ENCODE data around the gene TBC1D4.

TBC1D4 gene

GRCh38 chr13:75486146-75487062 is 4.4 kb upstream of the TBC1D4 start:
- no peak for DNase-seq

- peak; percentile 58 for DNase-seq
Measured at GRCh38 chr13:75485286-75486062, 3.5 kb upstream of the TBC1D4 start.

DNA sequence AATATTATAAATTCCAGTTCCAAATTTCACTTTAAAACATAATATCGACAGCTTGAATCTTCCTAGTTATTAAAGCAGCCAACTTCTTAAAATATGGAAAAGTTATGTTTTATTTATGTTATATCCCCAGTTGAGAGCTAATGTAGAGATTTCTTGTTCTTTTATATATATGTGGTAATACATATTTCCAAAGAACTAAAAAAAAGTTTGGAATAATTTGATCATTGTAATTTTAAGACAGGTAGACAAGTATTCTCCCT is 781 bp upstream of the TBC1D4 start:
- DNase-seq: no peak

DNA sequence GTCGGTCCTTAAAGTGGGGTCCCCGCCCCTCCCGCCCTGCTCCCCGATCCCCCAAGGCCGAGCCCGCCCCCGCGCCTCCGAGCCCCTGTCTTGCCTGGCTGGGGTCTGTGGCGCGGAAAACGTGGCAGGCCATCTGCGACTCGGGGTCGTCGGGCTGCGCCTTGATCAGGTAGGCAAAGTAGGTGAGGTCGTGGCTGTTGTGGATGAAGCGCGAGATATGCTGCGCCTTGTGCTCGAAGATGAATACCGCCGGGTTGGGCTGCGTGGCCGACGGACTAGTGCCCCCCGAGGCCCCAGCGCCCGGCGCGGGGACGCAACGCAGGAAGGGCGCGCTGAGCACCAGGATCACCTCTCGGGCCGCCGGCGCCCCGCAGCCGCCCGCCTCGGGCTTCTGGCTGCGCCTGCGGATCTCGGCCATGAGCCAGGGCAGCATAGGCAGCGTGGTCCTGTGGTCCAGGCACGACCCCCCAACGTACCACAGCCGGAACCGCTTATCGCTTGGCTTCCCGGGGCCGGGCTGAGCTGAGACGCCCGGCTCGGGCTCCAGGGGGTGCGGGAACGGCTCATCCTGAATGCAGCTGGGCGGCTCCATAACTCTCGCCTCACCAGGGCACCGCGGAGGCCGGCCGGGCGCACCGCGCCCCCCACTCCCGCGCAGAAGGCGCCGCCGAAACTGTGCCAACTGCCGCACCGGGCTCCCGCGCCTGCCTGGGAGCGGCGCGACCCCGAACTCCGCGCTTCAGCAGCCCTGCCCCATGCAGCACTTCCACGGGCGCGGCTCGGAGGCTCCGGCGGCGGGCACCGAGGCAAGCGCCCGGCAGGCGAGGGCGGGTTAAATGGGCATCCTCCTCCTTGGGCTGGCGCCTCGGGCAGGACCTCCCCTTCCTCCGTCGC is 546 bp downstream of the TBC1D4 start:
- peak; percentile 40 for DNase-seq

GRCh38 chr13:75480671-75481175 is 1.2 kb downstream of the TBC1D4 start:
- peak; percentile 30 for DNase-seq

DNA sequence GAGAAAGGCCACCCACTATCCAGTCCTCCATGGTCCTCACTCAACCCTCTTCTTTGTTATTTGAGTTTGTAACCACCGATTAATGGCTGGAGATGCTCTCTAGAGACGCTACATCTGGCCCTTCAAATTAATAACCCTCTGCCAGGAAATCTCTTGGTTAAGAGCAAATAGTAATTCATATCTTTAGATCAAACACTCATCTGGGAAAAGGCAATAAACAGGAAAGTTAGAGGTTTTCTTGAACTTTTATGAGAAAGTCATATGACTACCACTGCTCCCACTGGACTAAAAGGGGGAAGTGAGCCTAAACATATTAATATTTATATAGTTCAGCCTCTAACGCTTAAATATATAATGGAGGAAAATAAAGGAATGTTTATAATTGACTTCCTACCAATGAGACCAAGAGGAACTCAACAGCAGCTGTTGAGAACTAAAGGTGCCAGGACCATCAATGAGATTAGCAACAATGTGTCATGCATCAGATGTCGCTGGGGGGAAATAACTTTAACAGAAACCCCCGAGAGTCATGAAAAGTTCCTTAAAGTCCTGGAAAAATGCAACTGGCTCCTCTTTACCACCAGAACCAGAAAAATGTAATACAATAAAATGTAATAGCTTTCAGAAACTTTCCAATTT is 2.7 kb downstream of the TBC1D4 start:
- DNase-seq: no peak

DNA sequence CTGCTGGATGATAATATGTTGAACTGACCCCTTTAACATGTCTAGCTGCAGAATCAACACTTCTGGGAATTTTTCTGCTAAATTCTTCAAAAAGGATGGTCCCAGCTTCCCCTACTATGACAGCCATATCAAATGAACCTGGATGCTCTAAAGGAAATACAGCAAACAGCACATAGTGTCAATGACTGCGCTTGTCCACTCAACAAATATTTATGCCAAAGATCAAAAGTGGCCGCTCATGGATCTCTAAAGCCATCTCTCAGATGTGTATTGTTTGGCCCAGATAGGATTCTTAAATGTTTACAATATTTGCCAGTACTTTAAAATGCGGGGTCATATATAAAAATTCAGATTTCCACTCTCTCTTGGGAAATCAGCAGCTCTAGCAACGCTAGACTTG is 3.3 kb downstream of the TBC1D4 start:
- no peak for DNase-seq

GRCh38 chr13:75474956-75475355 is 7.0 kb downstream of the TBC1D4 start:
- DNase-seq: no peak

- no peak for DNase-seq
Measured at GRCh38 chr13:75473468-75473867, 8.5 kb downstream of the TBC1D4 start.

GRCh38 chr13:75470676-75471075 is 11.3 kb downstream of the TBC1D4 start:
- no peak for DNase-seq

- no peak for DNase-seq
Measured at GRCh38 chr13:75469047-75469446, 12.9 kb downstream of the TBC1D4 start.

GRCh38 chr13:75468602-75469001 is 13.4 kb downstream of the TBC1D4 start:
- no peak for DNase-seq

GRCh38 chr13:75468098-75468497 is 13.9 kb downstream of the TBC1D4 start:
- DNase-seq: no peak

GRCh38 chr13:75467040-75467728 is 14.8 kb downstream of the TBC1D4 start:
- no peak for DNase-seq

DNA sequence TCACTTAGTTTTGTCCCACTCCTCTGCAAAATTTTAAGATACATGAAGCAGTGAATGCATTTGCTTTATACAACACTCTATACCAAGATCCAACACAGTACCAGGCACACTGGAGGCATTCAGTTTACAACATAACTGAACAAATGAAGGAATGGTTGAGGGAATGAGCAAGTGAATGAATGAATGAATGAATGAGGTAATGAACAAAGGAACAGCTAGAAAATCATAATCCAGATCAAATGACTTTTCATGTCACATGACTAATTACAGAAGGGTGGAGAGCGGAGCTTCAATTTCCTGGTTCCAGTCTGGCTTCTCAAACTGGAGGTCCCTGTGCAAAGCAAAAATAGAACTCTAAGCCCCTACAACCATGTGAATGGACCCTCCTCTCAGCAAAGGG is 16.7 kb downstream of the TBC1D4 start:
- DNase-seq: no peak

DNA sequence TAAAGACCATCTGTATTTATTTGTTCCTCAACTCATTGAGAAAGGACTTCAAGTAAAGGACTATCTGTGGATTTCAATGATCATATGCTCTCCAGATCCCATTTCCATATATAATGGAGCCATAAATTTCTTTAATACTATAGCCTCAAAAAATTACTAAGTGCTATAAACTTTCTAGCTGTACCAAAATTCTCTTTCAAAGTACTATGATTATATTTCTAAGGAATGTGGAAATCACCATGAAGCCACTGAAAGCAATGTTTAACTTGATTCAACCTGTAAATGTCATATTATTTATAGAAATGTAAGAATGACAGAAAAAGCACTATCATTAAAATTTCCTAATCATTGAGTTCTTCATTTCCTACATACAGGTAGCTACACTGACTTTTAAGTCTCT is 20.7 kb downstream of the TBC1D4 start:
- no peak for DNase-seq

DNA sequence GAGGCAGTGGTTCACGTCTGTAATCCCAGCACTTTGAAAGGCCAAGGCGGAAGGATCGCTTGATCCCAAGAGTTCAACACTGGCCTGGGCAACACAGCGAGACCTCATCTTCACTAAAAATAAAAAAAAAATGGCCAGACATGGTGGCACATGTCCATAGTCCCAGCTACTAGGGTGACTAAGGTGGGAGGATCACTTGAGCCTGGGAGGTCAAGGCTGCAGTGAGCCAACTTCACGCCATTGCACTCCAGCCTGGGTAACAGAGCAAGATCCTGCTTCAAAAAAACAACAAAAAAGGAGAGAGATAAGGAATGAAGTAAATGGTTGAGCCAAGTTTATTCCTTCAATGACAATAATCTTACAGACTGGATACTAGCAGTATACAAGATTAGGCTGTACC is 21.3 kb downstream of the TBC1D4 start:
- no peak for DNase-seq

- no peak for DNase-seq
Measured at GRCh38 chr13:75458696-75459422, 23.1 kb downstream of the TBC1D4 start.

DNA sequence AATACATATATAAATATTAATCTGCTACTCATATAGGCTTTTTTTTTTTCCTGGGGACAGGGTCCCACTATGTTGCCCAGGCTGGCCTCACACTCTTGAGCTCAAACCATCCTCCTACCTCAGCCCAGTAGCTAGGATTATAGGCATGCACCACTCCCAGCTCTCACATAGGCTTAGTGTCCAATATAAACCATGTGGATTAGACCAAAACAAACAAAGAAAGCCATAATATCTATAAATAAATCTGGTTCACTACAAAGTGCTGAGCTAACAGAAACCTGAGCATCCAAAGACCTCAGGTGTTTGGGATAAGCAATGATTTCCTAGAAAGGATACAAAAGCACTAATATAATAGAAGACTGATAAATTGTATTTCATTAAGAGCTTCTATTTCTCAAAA is 26.0 kb downstream of the TBC1D4 start:
- no peak for DNase-seq

DNA sequence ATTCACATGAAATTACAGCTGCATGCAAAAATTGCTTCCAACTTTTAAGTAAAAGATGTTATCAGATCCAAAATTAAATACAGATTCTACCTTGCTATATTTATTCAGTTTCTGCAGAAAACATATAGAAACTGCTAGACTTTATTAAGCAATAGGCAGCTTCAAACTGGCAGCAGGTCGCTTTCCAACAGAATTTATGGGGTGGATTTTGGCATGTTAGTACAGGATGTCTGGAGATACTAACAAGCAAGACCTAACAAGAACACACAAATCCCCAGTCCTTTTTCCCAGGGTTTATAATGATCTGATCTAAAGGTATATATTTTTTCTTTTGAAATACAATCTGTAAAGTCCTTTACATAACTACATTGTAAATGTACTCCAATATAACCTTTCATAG is 27.5 kb downstream of the TBC1D4 start:
- no peak for DNase-seq

DNA sequence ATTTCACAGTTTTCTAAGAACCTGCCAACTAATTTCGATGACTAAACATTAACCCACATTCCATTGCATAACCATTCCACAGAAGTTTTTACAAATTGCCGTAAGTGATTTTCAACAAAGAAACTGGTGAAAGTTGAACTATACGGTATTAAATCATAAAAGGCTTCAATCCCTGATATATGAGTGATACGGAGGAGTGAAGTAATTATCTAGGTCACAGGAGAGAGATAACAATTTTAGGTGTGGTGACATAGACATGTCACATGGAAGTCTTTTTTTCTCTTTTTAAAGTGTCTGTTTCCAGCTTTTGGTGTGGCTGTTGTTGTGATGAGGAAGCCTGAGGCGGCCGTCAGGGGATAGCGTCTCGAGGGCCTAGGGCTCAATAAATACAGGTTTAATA is 29.4 kb downstream of the TBC1D4 start:
- no peak for DNase-seq
